MCF 10A (cell line): ENCODE data around the gene LCN2. TPM values are rescaled to one million over a fixed set of nuclear protein-coding genes. Genes with fewer than 3 reads are reported as not detected.

Source experiments
- BruUV-seq: library from RNA; stranded (reverse); fragments of 400-500 nt; replicated peaks from 2 replicates; lab custom pipeline; 2021; lab: Mats Ljungman, UMichigan
- CTCF ChIA-PET: fragments of 300-600 bp; sonication (Branson Sonifier 250); formaldehyde crosslinking; extraction: SDS; loops from one replicate; lab custom pipeline; 2021; ENCODE audit warnings: antibody characterized with exemption, inconsistent platforms; lab: Yijun Ruan, JAX
- POLR2A ChIA-PET: fragments of 300-600, 350-650 bp; sonication (Branson Sonifier 250); formaldehyde crosslinking; extraction: SDS; loops from one replicate; lab custom pipeline; 2020; ENCODE audit warnings: antibody characterized with exemption, inconsistent platforms; lab: Yijun Ruan, JAX
- DNase-seq: peaks from one replicate; pipeline ENCODE4 v3.0.0-alpha.2; 2018; ENCODE audit not compliant: unreplicated experiment
- H3K27ac Mint-ChIP-seq: one replicate; pipeline ENCODE4 v1.8.0; 2022; ENCODE audit warnings: mild to moderate bottlenecking, low read depth, mixed read lengths; ENCODE audit not compliant: unreplicated experiment
- H3K27me3 Mint-ChIP-seq: one replicate; pipeline ENCODE4 v1.8.0; 2022; ENCODE audit warnings: mixed read lengths; ENCODE audit not compliant: insufficient read depth, unreplicated experiment
- H3K36me3 Mint-ChIP-seq: one replicate; pipeline ENCODE4 v1.8.0; 2022; ENCODE audit warnings: mild to moderate bottlenecking, moderate library complexity, mixed read lengths; ENCODE audit not compliant: insufficient read depth, unreplicated experiment
- H3K4me1 Mint-ChIP-seq: one replicate; pipeline ENCODE4 v1.8.0; 2022; ENCODE audit warnings: mixed read lengths; ENCODE audit not compliant: insufficient read depth, unreplicated experiment
- H3K4me3 Mint-ChIP-seq: one replicate; pipeline ENCODE4 v1.8.0; 2022; ENCODE audit warnings: mild to moderate bottlenecking, moderate library complexity, mixed read lengths; ENCODE audit not compliant: unreplicated experiment
- H3K9me3 Mint-ChIP-seq: one replicate; pipeline ENCODE4 v1.8.0; 2022; ENCODE audit warnings: mixed read lengths; ENCODE audit not compliant: unreplicated experiment
- intact Hi-C: fragments of 100-400 bp; cut with micrococcal nuclease; formaldehyde crosslinking; loops from 2 replicates; pipeline ENCODE4 v1.14.1; 2022
- total RNA-seq: library from RNA; stranded (reverse); gene quantifications from 2 replicates; pipeline ENCODE4 v1.2.3, GENCODE V29; 2022
- TF ChIP-seq, protein P1 (sequence below): fragments of 200-600 bp; IDR thresholded peaks from one replicate; pipeline ENCODE4 v1.8.0; 2022; ENCODE audit warnings: antibody characterized with exemption, mild to moderate bottlenecking; ENCODE audit not compliant: unreplicated experiment

The LCN2 gene
- total RNA-seq, 1 experiment from 2014 or later, result 7.7 TPM

DNA sequence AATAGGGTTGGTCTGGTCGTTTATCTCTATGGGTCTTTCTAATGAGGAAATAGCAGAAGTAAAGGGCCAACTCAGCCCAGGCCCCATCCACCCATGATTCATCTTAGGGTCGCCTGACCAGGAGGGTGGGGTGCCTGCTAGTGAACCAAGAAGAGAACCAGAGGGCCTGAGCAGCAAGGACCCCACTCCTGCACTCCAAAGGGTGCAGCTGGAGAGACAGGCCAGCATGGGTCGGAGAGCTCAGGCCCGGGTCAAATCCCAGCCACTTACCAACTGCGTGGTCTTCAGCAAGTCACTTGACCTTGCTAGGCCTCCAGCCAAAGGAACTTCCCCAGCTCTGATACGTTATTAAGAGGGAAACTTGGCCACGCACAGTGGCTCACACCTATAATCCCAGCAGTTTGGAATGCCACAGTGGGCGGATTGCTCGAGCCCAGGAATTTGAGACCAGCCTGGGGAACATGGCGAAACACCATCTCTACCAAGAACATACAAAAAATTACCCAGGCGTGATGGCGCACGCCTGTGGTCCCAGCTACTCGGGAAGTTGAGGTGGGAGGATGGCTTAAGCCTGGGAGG lies 15.1 kb downstream of the LCN2 start:
- ChIA-PET CTCF (no interaction called here), POLR2A (interaction anchor here (0.9 kb wide), 1 partner anchor 27 kb away, joined by 3 read pairs; the partner anchor contains the start of gene CIZ1)
- DNase-seq, result peak; percentile 14
- no TSS peak for BruUV-seq
- no peak overlapping the region for H3K27ac Mint-ChIP-seq
- H3K36me3 Mint-ChIP-seq, result peaks cover 60% of the 10 kb centered on the region
- H3K4me1 Mint-ChIP-seq, result peaks cover 14% of the 10 kb centered on the region
- intact Hi-C loops, result no loop called here
- TF ChIP-seq, protein P1, sequence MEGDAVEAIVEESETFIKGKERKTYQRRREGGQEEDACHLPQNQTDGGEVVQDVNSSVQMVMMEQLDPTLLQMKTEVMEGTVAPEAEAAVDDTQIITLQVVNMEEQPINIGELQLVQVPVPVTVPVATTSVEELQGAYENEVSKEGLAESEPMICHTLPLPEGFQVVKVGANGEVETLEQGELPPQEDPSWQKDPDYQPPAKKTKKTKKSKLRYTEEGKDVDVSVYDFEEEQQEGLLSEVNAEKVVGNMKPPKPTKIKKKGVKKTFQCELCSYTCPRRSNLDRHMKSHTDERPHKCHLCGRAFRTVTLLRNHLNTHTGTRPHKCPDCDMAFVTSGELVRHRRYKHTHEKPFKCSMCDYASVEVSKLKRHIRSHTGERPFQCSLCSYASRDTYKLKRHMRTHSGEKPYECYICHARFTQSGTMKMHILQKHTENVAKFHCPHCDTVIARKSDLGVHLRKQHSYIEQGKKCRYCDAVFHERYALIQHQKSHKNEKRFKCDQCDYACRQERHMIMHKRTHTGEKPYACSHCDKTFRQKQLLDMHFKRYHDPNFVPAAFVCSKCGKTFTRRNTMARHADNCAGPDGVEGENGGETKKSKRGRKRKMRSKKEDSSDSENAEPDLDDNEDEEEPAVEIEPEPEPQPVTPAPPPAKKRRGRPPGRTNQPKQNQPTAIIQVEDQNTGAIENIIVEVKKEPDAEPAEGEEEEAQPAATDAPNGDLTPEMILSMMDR, result no peak
- H3K4me3 Mint-ChIP-seq, result no peak overlapping the region
- no peaks in the 10 kb centered on the region for H3K9me3 Mint-ChIP-seq
- no peaks in the 10 kb centered on the region for H3K27me3 Mint-ChIP-seq

DNA sequence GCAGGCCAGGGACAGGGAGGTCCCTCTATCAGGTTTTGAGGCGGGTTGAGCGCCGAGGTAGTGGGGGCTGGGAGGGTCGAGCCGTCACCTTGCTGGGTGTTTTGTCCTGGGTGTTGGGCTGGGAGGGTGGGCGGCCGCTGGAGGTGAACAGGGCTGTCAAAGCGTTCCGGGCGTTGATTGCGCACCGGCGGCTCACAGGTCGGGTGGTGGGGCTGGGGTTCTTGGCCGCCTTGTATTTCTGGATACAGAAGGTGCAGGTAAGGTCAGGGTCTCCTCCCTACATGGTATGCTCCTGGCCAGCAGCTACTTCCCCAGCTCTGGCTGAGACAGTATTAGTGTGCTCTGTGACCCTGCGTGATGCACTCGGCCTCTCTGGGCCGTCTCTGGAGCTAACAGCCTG lies 16.9 kb downstream of the LCN2 start:
- Mint-ChIP-seq H3K9me3 (no peaks in the 10 kb centered on the region), H3K4me3 (no peak overlapping the region), H3K27ac (no peak overlapping the region), H3K27me3 (no peaks in the 10 kb centered on the region), H3K36me3 (peaks cover 67% of the 10 kb centered on the region), H3K4me1 (peaks cover 9% of the 10 kb centered on the region)
- POLR2A ChIA-PET, result interaction anchor here (0.6 kb wide), 1 partner anchor 17 kb away, joined by 3 read pairs; no protein-coding TSS in a partner anchor
- BruUV-seq, result TSS peak; percentile 57
- DNase-seq, result no peak
- intact Hi-C loops, result no loop called here
- CTCF ChIA-PET, result no interaction called here
- TF ChIP-seq, protein P1, result no peak

DNA sequence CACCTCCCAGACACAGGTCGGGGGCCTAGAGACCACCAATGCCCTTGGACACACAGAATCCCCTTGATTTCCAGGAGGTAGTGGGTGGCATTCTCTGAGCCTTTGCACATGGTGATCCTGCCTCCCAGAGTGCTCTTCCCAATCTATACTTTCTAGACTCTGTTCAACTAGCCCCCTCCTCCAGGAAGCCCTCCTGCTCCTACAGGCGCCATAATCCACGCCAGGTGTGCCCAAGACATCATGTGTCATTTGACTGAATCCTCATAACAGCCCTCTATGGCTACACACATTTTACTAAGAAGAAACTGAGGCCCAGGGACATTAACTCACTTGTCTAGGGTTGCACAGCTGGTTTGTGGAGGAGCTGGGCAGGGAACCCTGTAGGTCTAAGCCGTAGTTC lies 18.0 kb downstream of the LCN2 start:
- POLR2A ChIA-PET, result interaction anchor here (0.6 to 0.7 kb wide), 2 partner anchors 41 to 155 kb away, joined by 3 to 5 read pairs; partner anchors contain the start of gene TRUB2
- peaks cover 2% of the 10 kb centered on the region for H3K4me1 Mint-ChIP-seq
- intact Hi-C loops, result no loop called here
- BruUV-seq, result no TSS peak
- no peak overlapping the region for H3K4me3 Mint-ChIP-seq
- TF ChIP-seq, protein P1, result no peak
- H3K36me3 Mint-ChIP-seq, result peaks cover 67% of the 10 kb centered on the region
- no peaks in the 10 kb centered on the region for H3K9me3 Mint-ChIP-seq
- CTCF ChIA-PET, result no interaction called here
- no peak overlapping the region for H3K27ac Mint-ChIP-seq
- no peak for DNase-seq
- H3K27me3 Mint-ChIP-seq, result no peaks in the 10 kb centered on the region

DNA sequence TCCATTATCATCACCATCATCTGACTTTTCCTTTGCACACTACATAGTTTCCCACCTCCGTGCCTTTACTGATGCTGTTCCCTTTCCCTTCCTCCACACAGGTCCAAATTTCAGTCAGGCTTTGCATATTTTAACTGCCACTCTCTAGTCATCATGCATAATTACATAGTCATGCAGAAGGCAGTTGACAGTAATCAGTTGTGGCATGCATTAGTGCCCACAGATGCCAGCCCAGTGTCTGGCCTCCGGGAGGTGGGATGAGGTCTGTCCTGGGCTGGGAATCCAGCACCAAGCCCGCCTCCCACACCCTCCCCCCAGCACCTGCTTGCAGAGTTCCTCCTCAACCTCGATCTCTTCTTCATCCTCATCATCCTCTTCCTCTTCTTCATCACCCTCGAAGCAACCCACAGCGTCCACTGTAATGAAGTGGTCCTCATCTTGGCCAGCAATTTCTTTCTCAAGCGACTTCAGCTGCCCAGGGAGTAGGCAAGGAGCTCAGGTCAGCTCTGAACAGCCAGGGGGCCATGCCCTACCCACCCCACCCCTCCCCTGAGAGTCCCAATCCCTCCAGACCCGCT lies 19.6 kb downstream of the LCN2 start:
- no peaks in the 10 kb centered on the region for H3K9me3 Mint-ChIP-seq
- no peaks in the 10 kb centered on the region for H3K4me1 Mint-ChIP-seq
- no peak overlapping the region for H3K4me3 Mint-ChIP-seq
- POLR2A ChIA-PET, result no interaction called here
- intact Hi-C loops, result no loop called here
- H3K27ac Mint-ChIP-seq, result no peak overlapping the region
- TF ChIP-seq, protein P1, result no peak
- H3K27me3 Mint-ChIP-seq, result no peaks in the 10 kb centered on the region
- no peak for DNase-seq
- peaks cover 58% of the 10 kb centered on the region for H3K36me3 Mint-ChIP-seq
- CTCF ChIA-PET, result interaction anchor here (0.5 kb wide), 1 partner anchor 367 kb away, joined by 3 read pairs; no protein-coding TSS in a partner anchor
- BruUV-seq, result no TSS peak
